NCI-H2171 treated with DMSO at 0.1 percent for 48 hours (cell line): ENCODE data around the gene MEI1.
"Not testable (repeated sequence)": the region's sequence is repeated elsewhere in the genome, so short reads cannot be mapped to it uniquely, and the experiment has no call there.

ENCODE experiments used
- DNase-seq: peaks from one replicate; lab custom pipeline; 2025; lab: John Stamatoyannopoulos, UW

Gene MEI1, protein sequence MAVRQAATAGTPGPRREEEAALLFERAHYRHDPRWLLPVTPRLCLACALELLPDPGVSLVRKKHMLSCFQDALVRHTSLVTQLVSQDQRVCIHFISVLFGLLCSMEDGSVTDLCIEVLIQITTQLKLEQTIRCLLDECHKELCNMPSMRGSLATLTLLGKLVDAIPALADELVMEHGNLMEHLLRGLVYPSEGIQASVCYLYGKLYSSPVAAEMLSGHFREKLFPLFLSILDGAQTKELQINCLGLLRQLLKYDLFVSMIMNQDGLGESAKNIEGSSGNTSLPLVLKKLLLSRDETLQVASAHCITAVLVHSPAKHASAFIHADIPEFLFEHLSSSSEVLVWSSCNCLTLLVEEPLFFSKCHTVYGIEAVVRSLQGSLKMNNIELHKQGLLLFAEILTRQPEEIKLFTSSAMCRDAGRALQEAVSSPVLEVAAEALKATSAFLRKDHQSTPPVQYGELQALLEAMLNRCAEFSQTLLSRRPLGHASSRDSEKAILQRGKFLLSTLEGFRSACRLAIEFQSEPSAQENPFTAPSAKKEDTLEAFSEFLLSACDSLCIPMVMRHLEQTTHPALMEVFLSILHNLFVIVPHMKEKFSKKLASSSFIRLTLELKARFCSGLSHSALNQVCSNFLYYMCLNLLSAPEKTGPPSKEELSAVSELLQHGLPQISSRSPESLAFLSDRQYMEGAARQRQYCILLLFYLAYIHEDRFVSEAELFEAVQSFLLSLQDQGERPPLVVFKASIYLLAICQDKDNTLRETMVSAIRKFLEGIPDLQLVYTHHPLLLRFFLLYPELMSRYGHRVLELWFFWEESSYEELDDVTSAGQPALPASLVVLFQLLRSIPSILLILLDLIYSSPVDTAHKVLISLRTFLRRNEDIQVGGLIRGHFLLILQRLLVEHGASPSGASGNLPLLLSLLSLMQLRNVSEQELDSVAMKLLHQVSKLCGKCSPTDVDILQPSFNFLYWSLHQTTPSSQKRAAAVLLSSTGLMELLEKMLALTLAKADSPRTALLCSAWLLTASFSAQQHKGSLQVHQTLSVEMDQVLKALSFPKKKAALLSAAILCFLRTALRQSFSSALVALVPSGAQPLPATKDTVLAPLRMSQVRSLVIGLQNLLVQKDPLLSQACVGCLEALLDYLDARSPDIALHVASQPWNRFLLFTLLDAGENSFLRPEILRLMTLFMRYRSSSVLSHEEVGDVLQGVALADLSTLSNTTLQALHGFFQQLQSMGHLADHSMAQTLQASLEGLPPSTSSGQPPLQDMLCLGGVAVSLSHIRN

GRCh38 chr22:41699264-41700107, at the start of gene MEI1:
MEI1 (plus strand) TSS chr22:41699503; CDS start chr22:41699539, 36 bp downstream.
- DNase-seq, result no peak

GRCh38 chr22:41650229-41650628, 49.1 kb upstream of the MEI1 start:
- DNase-seq, result no peak

DNA sequence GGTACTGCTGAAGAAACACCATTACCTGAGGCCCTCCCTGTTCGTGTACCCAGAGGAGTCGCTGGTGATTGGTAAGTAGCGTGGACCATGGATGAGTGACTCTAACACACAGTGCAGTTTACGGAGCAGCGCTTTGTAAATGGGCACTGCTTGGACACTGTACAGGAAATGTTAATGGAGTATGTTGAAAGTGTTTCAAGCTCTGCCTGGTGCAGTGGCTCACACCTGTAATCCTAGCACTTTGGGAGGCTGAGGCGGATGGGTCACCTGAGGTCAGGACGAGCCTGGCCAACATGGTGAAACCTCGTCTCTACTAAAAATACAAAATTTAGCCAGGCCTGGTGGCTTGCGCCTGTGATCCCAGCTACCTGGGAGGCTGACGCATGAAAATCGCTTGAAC, 48.5 kb upstream of the MEI1 start:
- no peak for DNase-seq

DNA sequence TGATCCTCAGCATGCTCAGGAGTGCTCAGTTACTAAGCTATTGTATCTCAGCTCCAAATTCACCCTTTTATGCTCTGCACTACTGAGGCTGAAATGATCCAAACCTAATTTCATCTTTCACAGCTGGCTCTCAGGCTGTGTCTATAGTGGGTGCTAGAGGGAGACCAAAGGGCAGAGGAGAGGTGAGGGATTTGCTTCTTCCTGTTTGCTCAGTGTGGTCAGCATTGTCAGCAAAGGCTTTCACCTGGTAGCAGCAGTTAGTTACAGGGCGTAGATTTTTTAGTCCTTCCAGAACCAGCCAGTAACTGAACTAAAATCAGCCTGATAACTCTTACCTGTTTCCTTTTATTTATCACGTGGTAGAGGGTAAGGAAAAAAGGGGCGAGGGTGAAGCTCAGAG, 45.0 kb upstream of the MEI1 start:
- DNase-seq, result no peak

DNA sequence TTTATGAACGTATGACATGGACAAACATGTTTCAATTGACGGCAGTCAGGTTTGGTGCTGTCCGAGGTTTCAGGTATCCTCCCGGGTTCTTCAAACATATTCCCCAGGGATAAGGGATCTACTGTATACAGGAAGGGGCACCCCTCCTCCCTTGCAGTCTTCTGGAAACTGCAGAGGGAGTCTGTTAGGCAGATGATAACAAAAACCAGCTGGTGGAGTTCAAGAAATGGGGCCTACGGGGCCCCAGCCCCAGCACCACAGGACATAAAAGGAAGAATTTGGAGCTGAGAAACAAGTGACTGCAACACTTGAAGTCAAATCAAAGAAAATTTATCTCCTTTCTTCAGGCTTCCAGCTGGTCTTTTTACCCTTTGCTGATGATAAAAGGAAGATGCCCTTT, 42.7 kb upstream of the MEI1 start:
- peak; percentile 30 for DNase-seq

GRCh38 chr22:41657709-41658108, 41.6 kb upstream of the MEI1 start:
- no peak for DNase-seq

GRCh38 chr22:41658869-41659268, 40.4 kb upstream of the MEI1 start:
- no peak for DNase-seq

- DNase-seq, result no peak
Observed at GRCh38 chr22:41659941-41660340, 39.4 kb upstream of the MEI1 start.

- DNase-seq, result no peak
Observed at GRCh38 chr22:41660416-41660815, 38.9 kb upstream of the MEI1 start.

GRCh38 chr22:41661088-41661487, 38.2 kb upstream of the MEI1 start:
- no peak for DNase-seq

DNA sequence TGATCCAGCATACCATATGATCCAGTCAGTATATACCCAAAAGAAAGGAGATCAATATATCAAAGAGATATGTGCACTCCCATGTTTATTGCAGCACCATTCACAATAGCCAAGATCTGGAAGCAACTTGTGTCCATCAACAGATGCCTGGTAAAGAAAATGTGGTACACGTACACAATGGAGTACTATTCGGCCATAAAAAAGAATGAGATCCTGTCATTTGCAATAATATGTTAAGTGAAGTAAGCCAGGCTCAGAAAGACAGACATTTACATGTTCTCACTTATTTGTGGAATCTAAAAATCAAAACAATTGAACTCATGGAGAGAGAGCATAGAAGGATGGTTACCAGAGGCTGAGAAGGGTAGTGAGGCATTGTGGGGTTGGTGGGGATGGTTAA, 37.6 kb upstream of the MEI1 start:
- DNase-seq, result no peak

DNA sequence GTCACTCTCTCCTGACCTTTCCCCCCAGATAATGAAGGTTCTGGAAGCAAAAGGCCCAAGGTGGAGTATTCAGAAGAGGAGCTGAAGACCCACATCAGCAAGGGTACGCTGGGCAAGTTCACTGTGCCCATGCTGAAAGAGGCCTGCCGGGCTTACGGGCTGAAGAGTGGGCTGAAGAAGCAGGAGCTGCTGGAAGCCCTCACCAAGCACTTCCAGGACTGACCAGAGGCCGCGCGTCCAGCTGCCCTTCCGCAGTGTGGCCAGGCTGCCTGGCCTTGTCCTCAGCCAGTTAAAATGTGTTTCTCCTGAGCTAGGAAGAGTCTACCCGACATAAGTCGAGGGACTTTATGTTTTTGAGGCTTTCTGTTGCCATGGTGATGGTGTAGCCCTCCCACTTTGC, 35.7 kb upstream of the MEI1 start:
- DNase-seq, result not testable (repeated sequence)

DNA sequence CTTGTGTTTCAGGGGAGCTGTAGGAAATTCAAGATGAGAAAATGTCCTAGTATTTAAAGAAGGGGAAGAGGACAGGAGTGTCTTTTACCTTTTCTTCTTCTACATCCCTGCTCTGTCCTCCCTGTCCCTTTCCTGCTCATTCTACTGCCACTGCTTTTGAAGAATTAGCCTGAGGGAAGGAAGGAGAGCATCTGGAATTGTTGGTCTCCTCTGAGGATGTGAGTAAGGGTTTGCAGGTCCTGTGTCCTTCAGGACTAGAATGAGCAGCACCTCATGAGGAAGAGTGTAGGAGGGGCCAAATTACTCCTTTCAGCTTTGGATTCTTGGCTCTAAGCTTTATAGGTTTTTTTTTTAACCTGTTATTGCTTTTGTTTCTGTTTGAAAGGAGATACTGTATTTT, 34.8 kb upstream of the MEI1 start:
- no peak for DNase-seq

DNA sequence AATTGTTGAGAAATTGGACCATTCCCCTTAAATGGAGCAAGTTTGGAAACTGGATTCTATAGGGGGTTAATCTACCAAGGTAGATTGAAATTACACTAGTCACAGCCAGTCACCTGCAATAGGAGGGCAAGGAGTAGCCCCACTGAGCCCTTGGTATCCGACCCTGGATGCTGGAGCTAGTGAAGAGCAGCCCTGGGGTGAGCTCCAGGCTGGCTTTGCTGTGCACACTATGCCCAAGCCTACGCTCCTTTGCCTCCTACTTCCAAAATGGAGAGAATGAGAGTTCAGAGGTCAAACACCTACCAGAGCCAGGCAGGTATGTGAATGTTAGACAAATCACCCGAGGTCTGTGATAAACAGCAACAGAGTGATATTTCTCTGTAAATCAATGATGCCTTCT, 34.4 kb upstream of the MEI1 start:
- DNase-seq, result no peak

DNA sequence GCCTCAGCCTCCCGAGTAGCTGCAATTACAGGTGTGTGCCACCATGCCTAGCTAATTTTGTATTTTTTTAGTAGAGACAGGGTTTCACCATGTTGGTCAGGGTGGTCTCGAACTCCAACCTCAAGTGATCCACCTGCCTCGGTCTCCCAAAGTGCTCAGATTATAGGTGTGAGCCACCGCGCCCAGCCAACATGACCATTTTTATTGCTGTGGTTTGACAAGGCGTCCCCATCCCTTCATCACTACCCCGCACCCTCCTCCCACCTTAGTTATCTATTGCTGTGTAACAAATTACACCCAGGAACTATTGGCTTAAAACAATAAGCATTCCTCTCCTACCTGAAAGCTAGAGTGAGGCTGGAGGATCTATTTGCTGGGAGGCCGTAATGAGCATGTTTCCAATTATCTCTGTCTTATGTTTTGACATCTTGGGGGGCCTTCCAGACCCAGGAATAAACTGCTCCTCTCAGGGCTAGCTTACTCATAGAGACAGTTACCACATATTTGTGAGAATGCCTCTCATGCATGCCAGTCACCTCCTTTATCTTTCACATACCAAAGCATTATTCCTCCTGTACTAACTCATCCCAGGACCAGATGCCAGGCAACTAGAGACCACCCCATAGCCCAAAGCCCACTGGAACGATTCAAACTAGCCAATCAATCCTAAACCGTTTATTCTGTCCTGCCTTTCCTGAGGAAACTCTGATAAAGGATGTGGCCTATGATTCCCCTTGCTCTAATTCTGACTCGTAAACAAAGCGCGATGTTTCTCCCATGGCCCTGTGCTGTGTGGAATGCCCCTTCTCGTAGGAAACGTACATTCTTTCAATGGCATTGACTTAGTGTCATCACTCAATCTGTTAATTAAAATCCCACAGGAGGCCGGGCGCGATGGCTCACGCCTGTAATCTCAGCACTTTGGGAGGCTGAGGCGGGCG, 30.1 kb upstream of the MEI1 start:
- no peak for DNase-seq

DNA sequence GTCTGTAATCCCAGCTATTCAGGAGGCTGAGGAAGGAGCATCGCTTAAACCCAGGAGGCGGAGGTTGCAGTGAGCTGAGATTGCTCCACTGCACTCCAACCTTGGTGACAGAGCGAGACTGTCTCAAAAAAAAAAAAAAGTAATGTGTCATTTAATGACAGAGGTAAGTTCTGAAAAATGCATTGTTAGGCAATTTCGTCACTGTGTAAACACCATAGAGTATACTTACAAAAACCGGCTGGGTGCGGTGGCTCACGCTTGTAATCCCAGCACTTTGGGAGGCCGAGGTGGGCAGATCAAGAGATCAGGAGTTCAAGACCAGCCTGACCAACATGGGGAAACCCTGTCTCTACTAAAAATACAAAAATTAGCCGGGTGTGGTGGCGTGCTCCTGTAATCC, 27.2 kb upstream of the MEI1 start:
- not testable (repeated sequence) for DNase-seq

DNA sequence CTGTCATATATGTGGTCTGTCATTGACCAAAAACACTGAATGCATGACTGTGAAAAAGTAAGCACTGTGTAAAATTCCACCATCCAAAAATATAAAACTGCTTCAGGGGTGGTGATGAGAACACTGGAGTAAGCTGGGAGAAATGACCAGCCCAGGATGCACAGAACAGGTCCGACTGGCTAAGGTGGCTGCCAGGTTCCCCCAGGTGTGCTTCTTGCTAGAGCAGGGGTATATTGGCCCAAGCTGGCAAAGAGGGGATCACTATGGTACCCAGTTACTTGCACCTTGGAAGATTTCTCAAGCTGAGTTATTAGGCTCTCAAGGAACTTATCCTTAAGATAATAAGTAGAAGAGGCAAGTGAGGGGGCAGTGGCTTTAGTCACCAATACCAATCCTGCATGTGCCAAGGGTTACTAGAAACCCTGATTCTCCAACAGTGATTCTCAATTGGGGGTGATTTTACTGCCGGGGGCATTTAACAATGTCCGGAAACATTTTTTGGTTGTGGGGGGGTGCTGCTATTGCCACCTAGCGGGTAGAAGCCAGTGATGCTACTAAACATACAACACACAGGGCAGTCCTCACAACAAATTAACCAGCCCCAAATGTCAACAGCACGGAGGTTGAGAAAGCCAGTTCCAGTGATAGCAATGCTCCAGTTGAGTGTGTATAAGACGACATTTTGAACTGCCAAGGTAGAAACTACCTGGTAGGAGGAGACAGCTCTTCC, 26.4 kb upstream of the MEI1 start:
- DNase-seq, result no peak

DNA sequence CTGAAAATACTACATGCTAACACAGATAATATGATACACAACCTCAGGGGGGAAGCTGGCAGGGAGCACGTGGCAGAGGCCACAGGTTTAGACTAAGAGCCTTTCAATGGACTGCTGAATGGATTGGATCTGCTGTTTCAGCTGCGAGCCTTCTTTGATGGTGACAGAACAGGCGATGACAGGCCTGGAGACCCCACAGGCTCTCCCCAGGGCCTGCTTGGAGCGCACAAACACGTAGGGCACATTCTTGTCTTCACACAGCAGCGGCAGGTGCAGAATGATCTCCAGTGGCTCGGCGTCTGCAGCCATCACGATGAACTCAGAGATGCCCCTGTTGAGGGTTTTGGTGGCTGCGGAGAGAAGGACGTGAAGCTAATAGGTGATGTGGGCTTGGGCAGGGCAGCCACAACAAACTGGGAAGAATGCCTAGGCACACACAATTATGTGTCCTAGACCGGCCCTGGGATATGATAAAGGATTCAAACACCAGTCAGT, 24.4 kb upstream of the MEI1 start:
- no peak for DNase-seq

DNA sequence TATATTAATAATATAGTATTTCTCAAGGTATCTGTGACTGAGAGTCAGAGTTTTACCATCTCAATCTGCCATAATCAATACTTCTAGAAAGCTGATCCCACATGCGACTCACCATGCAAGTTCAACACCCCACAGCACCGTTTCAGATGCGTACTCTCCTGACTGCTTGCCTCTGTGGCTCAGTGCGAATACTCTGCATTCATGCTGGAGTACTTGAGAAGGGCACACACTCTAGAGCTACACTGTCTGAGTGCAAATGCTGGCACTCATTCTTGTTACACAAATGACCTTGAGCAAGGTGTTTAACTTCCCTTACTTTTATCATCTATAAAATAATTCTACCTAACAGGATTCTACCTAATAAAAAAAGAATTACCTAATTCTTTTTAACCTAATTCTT, 23.2 kb upstream of the MEI1 start:
- DNase-seq, result no peak
